COR-L47 (cell line): ENCODE measurements around the gene ECM1.

Source experiments
- DNase-seq: peaks from one replicate; lab custom pipeline; 2025; lab: John Stamatoyannopoulos, UW

Gene ECM1

GRCh38 chr1:150507912-150508864 is at the start of gene ECM1:
TSS of gene ECM1 (plus strand) at chr1:150508109. CDS start at chr1:150508210, 101 bp downstream.
- DNase-seq, result no peak

- peak; percentile 54 for DNase-seq
Measured at GRCh38 chr1:150464422-150464826, 43.5 kb upstream of the ECM1 start.

GRCh38 chr1:150466964-150467363 is 40.9 kb upstream of the ECM1 start:
- no peak for DNase-seq

- no peak for DNase-seq
Measured at GRCh38 chr1:150469291-150469690, 38.6 kb upstream of the ECM1 start.

GRCh38 chr1:150472601-150473200 is 35.2 kb upstream of the ECM1 start:
- no peak for DNase-seq

GRCh38 chr1:150473659-150474058 is 34.2 kb upstream of the ECM1 start:
- no peak for DNase-seq

- DNase-seq, result no peak
Measured at GRCh38 chr1:150474869-150475268, 33.0 kb upstream of the ECM1 start.

- no peak for DNase-seq
Measured at GRCh38 chr1:150476754-150477153, 31.2 kb upstream of the ECM1 start.

- DNase-seq, result no peak
Measured at GRCh38 chr1:150477320-150477719, 30.6 kb upstream of the ECM1 start.

GRCh38 chr1:150477733-150478132 is 30.2 kb upstream of the ECM1 start:
- no peak for DNase-seq

- DNase-seq, result no peak
Measured at GRCh38 chr1:150479370-150479769, 28.5 kb upstream of the ECM1 start.

- no peak for DNase-seq
Measured at GRCh38 chr1:150479927-150480352, 28.0 kb upstream of the ECM1 start.

- no peak for DNase-seq
Measured at GRCh38 chr1:150484431-150484830, 23.5 kb upstream of the ECM1 start.

- peak; percentile 24 for DNase-seq
Measured at GRCh38 chr1:150484861-150485260, 23.0 kb upstream of the ECM1 start.

GRCh38 chr1:150486966-150487762 is 20.7 kb upstream of the ECM1 start, which contains the start of gene TARS2:
TSS of gene TARS2 (plus strand) at chr1:150487419. CDS start at chr1:150487451, 32 bp downstream.
- DNase-seq, result peak; percentile 96

GRCh38 chr1:150487763-150488115 is 20.2 kb upstream of the ECM1 start:
- no peak for DNase-seq

- DNase-seq, result no peak
Measured at GRCh38 chr1:150493175-150493574, 14.7 kb upstream of the ECM1 start.

- no peak for DNase-seq
Measured at GRCh38 chr1:150498342-150498741, 9.6 kb upstream of the ECM1 start.

GRCh38 chr1:150505431-150505830 is 2.5 kb upstream of the ECM1 start:
- DNase-seq, result no peak

GRCh38 chr1:150508982-150509381 is 1.1 kb downstream of the ECM1 start:
- DNase-seq, result no peak

- peak; percentile 98 for DNase-seq
Measured at GRCh38 chr1:150511551-150511950, 3.6 kb downstream of the ECM1 start.

- DNase-seq, result no peak
Measured at GRCh38 chr1:150511985-150512660, 4.2 kb downstream of the ECM1 start.
